Measurements from ENCODE around the gene MDK.

The MDK gene

GRCh38 chr11:46407635-46408034 is 26.2 kb downstream of the MDK start:
- DNase-seq, result no peak

- no peak for DNase-seq
Observed at GRCh38 chr11:46408407-46408986, 27.0 kb downstream of the MDK start.

GRCh38 chr11:46410021-46410420 is 28.6 kb downstream of the MDK start:
- DNase-seq, result no peak

- DNase-seq, result no peak
Observed at GRCh38 chr11:46413760-46414465, 32.4 kb downstream of the MDK start.

GRCh38 chr11:46414466-46414796 is 33.0 kb downstream of the MDK start:
- no peak for DNase-seq

- DNase-seq, result no peak
Observed at GRCh38 chr11:46414879-46415278, 33.4 kb downstream of the MDK start.

- DNase-seq, result no peak
Observed at GRCh38 chr11:46417711-46418110, 36.2 kb downstream of the MDK start.

- no peak for DNase-seq
Observed at GRCh38 chr11:46418751-46419150, 37.3 kb downstream of the MDK start.

GRCh38 chr11:46420513-46420912 is 39.0 kb downstream of the MDK start:
- DNase-seq, result no peak

GRCh38 chr11:46421257-46421880 is 39.9 kb downstream of the MDK start:
- DNase-seq, result peak; percentile 39

- no peak for DNase-seq
Observed at GRCh38 chr11:46422588-46422987, 41.1 kb downstream of the MDK start.

- DNase-seq, result no peak
Observed at GRCh38 chr11:46426233-46426991, 44.9 kb downstream of the MDK start.

GRCh38 chr11:46427364-46427763 is 45.9 kb downstream of the MDK start:
- DNase-seq, result no peak

GRCh38 chr11:46429717-46430116 is 48.2 kb downstream of the MDK start:
- DNase-seq, result no peak

GRCh38 chr11:46431211-46431610 is 49.7 kb downstream of the MDK start:
- DNase-seq, result no peak

Data from eye (tissue), 1 donor.